ENCODE data around the gene ZFHX2. TPM values are rescaled to one million over a fixed set of nuclear protein-coding genes. Genes with fewer than 3 reads are reported as not detected.

Gene ZFHX2
- total RNA-seq, 3 donors from 2014 or later, result 0.58 to 1.1 (median 1.1) TPM

GRCh38 chr14:23531391-23531790 lies 20.2 kb downstream of the ZFHX2 start:
- DNase-seq, result no peak
- no peak overlapping the region for H3K4me3 Mint-ChIP-seq

DNA sequence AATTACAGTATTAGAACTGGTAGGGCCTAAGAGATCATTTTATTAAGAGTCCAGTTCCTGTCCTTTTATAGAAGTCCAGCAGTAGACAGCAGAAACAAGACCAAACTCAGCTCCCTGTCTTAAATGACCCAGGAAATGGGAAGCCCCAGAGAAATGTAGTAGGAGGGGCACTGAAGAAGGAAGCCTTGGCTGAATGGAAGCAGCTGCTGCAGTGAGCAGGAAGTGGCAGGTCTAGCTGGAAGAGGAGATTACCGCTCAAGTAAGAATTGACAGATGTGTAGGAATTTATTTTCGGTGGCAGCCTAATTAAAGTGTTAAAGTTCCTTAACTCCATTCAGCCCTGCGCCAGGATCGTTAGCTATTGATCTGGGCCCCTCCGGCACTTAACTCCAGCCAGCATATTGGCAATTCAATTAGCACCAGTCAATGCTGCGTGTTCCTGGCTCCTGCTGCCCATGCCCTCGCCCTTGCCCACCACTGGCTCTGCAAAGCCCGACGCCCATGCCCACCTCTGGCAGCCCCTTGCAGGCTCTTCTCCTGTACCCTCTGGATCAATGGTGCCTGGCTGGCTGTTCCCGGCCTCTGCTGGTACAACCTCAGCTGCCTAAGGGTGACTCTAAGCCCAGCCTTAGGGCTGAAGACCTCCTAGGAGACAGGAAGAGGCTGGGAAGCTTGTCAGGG lies 21.1 kb downstream of the ZFHX2 start:
- DNase-seq (no peak), ATAC-seq (no peak)
- Mint-ChIP-seq H3K9me3 (no peaks in the 10 kb centered on the region), H3K4me1 (ENCODE audit: low read depth) (no peaks in the 10 kb centered on the region), H3K36me3 (ENCODE audit: insufficient read depth) (no peaks in the 10 kb centered on the region), H3K4me3 (no peak overlapping the region), H3K27me3 (ENCODE audit: low read depth) (no peaks in the 10 kb centered on the region)

More at GRCh38 chr14:23531391-23531790, 20.2 kb downstream of the ZFHX2 start:
- Mint-ChIP-seq H3K36me3 (ENCODE audit: insufficient read depth) (no peaks in the 10 kb centered on the region), H3K9me3 (no peaks in the 10 kb centered on the region), H3K27me3 (ENCODE audit: low read depth) (no peaks in the 10 kb centered on the region), H3K4me1 (ENCODE audit: low read depth) (no peaks in the 10 kb centered on the region)
- no peak for ATAC-seq

- DNase-seq (no peak), ATAC-seq (no peak)
- no peak overlapping the region for H3K4me3 Mint-ChIP-seq
- H3K36me3 Mint-ChIP-seq (ENCODE audit: insufficient read depth), result no peaks in the 10 kb centered on the region
- no peaks in the 10 kb centered on the region for H3K9me3 Mint-ChIP-seq
- no peaks in the 10 kb centered on the region for H3K4me1 Mint-ChIP-seq (ENCODE audit: low read depth)
- H3K27me3 Mint-ChIP-seq (ENCODE audit: low read depth), result no peaks in the 10 kb centered on the region
Measured at GRCh38 chr14:23529016-23529415, 22.5 kb downstream of the ZFHX2 start.

DNA sequence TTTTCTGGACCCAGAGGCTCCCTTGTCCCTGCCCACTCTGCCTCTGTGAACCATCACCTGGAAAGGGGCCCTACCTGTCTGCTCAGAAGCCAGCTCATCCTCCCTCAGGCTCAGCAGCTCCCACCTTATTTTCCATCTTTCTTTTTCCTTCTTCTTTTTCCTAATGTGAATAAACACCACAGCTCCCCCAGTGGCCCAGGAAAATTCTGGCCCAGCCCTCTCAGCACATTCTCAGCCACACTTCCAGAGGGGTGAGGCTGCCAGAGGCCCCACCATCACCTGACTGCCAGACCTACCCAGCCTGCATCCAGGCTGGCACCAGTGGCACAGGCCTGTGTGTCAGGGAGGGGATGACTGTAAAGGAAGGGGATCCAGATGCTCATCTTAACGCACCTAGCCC lies 23.0 kb downstream of the ZFHX2 start:
- Mint-ChIP-seq H3K27me3 (ENCODE audit: low read depth) (no peaks in the 10 kb centered on the region), H3K9me3 (no peaks in the 10 kb centered on the region), H3K36me3 (ENCODE audit: insufficient read depth) (no peaks in the 10 kb centered on the region), H3K4me1 (ENCODE audit: low read depth) (no peaks in the 10 kb centered on the region), H3K4me3 (no peak overlapping the region)
- DNase-seq, result no peak
- ATAC-seq, result no peak

DNA sequence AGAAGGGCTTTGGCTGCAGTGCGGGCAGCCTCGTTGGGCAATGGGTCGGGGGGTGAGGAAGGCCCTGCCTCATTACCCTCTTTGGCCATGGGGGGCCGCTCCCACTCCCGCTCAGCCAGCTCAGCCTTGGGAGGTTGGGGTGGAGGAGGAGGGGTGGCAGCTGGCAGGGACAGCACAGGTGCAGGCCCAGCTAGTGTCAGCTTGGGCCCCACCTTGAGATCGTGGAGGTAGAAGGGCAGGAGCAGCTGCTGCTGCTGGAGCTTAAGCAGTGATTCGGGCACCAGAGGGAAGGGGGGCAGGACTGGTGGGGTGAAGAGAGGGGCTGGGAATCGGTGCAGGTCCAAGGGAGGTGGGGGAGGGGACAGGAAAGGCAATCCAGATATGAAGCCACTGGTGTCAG lies 26.0 kb downstream of the ZFHX2 start:
- Mint-ChIP-seq H3K27me3 (ENCODE audit: low read depth) (no peaks in the 10 kb centered on the region), H3K4me1 (ENCODE audit: low read depth) (no peaks in the 10 kb centered on the region), H3K9me3 (no peaks in the 10 kb centered on the region), H3K4me3 (no peak overlapping the region), H3K36me3 (ENCODE audit: insufficient read depth) (no peaks in the 10 kb centered on the region)
- ATAC-seq (no peak), DNase-seq (no peak)

GRCh38 chr14:23524954-23525353 lies 26.6 kb downstream of the ZFHX2 start:
- no peak for ATAC-seq
- no peaks in the 10 kb centered on the region for H3K4me1 Mint-ChIP-seq (ENCODE audit: low read depth)
- H3K9me3 Mint-ChIP-seq, result no peaks in the 10 kb centered on the region
- no peaks in the 10 kb centered on the region for H3K27me3 Mint-ChIP-seq (ENCODE audit: low read depth)
- H3K36me3 Mint-ChIP-seq (ENCODE audit: insufficient read depth), result no peaks in the 10 kb centered on the region
- no peak for DNase-seq
- no peak overlapping the region for H3K4me3 Mint-ChIP-seq

- Mint-ChIP-seq H3K4me3 (no peak overlapping the region), H3K36me3 (ENCODE audit: insufficient read depth) (no peaks in the 10 kb centered on the region), H3K9me3 (no peaks in the 10 kb centered on the region), H3K4me1 (ENCODE audit: low read depth) (no peaks in the 10 kb centered on the region), H3K27me3 (ENCODE audit: low read depth) (no peaks in the 10 kb centered on the region)
- no peak for DNase-seq
- no peak for ATAC-seq
Measured at GRCh38 chr14:23523229-23524016, 28.1 kb downstream of the ZFHX2 start.

GRCh38 chr14:23522643-23523198 lies 28.8 kb downstream of the ZFHX2 start:
- H3K36me3 Mint-ChIP-seq (ENCODE audit: insufficient read depth), result no peaks in the 10 kb centered on the region
- no peak overlapping the region for H3K4me3 Mint-ChIP-seq
- no peaks in the 10 kb centered on the region for H3K27me3 Mint-ChIP-seq (ENCODE audit: low read depth)
- DNase-seq, result no peak
- no peaks in the 10 kb centered on the region for H3K4me1 Mint-ChIP-seq (ENCODE audit: low read depth)
- ATAC-seq, result no peak
- no peaks in the 10 kb centered on the region for H3K9me3 Mint-ChIP-seq

DNA sequence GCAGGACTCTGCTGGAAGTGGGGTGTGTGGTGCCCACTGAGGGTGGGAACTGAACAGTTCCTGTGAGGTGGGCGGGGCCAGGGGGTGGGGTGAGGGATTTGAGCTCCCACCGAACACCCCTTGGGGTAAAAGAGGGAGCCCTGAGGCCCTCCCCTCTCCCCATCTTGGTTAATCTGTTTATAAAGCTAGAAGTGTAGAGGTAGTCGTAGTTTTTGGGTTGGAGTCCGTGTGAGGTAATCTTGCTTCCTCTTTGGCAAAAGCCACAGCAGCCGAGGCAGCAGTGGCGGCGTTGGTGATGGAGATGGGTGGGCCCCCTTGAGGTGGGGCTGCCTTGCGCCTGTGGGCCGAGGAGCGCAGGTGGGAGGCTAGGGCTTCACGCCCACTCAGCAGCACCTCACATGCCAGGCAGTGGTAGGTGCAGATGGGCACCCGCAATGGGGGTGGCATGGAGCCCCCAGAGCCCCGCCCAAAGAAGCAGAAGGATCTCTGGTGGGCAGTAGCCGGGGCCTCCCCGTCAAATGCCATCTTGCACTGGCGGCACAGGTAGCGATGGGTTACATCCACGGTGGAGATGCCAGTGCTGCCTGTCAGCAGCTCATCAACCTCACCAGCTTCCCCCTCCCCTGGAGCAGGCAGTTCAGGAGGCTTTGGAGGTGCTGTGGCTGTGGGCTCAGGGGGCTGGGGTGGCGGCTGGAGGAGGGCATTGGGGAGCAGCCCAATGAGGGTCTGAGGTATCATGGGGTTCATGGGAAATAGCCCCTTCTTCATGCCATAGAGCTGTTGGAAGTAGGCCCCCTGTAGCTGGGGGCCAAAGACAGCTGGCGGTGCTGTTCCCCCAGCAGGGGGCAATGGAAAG lies 29.6 kb downstream of the ZFHX2 start:
- H3K27me3 Mint-ChIP-seq (ENCODE audit: low read depth), result no peaks in the 10 kb centered on the region
- H3K36me3 Mint-ChIP-seq (ENCODE audit: insufficient read depth), result no peaks in the 10 kb centered on the region
- no peak for ATAC-seq
- H3K9me3 Mint-ChIP-seq, result no peaks in the 10 kb centered on the region
- H3K4me3 Mint-ChIP-seq, result no peak overlapping the region
- H3K4me1 Mint-ChIP-seq (ENCODE audit: low read depth), result no peaks in the 10 kb centered on the region
- DNase-seq, result no peak

- Mint-ChIP-seq H3K27me3 (ENCODE audit: low read depth) (no peaks in the 10 kb centered on the region), H3K36me3 (ENCODE audit: insufficient read depth) (no peaks in the 10 kb centered on the region), H3K4me3 (no peak overlapping the region), H3K4me1 (ENCODE audit: low read depth) (no peaks in the 10 kb centered on the region), H3K9me3 (no peaks in the 10 kb centered on the region)
- DNase-seq (no peak), ATAC-seq (no peak)
Measured at GRCh38 chr14:23520899-23521533, 30.5 kb downstream of the ZFHX2 start.

DNA sequence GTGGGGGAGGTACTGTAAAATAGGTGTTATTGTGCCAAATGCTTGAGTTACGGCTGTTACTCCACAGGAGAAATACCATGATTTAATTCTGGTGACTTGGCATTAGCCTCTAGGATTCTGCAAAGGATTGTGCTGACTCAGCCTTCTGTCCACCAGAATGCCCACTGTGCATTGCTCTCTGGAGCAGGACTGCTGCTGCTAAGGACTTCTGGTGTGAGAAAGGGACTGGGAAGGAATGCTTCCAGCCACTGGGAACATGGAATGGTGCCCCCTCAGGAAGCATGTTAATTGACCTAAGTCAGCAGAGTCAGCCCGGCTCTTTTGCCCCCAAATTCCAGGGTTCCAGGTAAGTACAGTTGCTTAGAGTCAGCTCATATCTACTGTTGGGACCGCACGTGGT lies 32.9 kb downstream of the ZFHX2 start:
- no peaks in the 10 kb centered on the region for H3K4me1 Mint-ChIP-seq (ENCODE audit: low read depth)
- no peak overlapping the region for H3K4me3 Mint-ChIP-seq
- no peaks in the 10 kb centered on the region for H3K27me3 Mint-ChIP-seq (ENCODE audit: low read depth)
- ATAC-seq (no peak), DNase-seq (no peak)
- H3K36me3 Mint-ChIP-seq (ENCODE audit: insufficient read depth), result peaks cover 2% of the 10 kb centered on the region
- no peaks in the 10 kb centered on the region for H3K9me3 Mint-ChIP-seq

GRCh38 chr14:23517650-23518326 lies 33.8 kb downstream of the ZFHX2 start:
- Mint-ChIP-seq H3K4me1 (ENCODE audit: low read depth) (no peaks in the 10 kb centered on the region), H3K36me3 (ENCODE audit: insufficient read depth) (peaks cover 2% of the 10 kb centered on the region), H3K9me3 (no peaks in the 10 kb centered on the region), H3K27me3 (ENCODE audit: low read depth) (no peaks in the 10 kb centered on the region), H3K4me3 (no peak overlapping the region)
- DNase-seq, result no peak
- ATAC-seq, result no peak

- DNase-seq, result no peak
- peaks cover 6% of the 10 kb centered on the region for H3K4me1 Mint-ChIP-seq (ENCODE audit: low read depth)
- ATAC-seq, result no peak
- no peaks in the 10 kb centered on the region for H3K9me3 Mint-ChIP-seq
- H3K4me3 Mint-ChIP-seq, result no peak overlapping the region
- no peaks in the 10 kb centered on the region for H3K27me3 Mint-ChIP-seq (ENCODE audit: low read depth)
- H3K36me3 Mint-ChIP-seq (ENCODE audit: insufficient read depth), result peaks cover 5% of the 10 kb centered on the region
Measured at GRCh38 chr14:23514644-23514957, 37.0 kb downstream of the ZFHX2 start.
